ENCODE results near the gene MATCAP1.

MATCAP1 gene

GRCh38 chr16:67183627-67184452, at the start of gene MATCAP1:
Gene MATCAP1, minus strand, starts transcription at chr16:67183963. Its CDS starts 3,353 bp downstream, at chr16:67180610.
- DNase-seq: peak; percentile 97

GRCh38 chr16:67230809-67231660, 47.3 kb upstream of the MATCAP1 start:
- no peak for DNase-seq

DNA sequence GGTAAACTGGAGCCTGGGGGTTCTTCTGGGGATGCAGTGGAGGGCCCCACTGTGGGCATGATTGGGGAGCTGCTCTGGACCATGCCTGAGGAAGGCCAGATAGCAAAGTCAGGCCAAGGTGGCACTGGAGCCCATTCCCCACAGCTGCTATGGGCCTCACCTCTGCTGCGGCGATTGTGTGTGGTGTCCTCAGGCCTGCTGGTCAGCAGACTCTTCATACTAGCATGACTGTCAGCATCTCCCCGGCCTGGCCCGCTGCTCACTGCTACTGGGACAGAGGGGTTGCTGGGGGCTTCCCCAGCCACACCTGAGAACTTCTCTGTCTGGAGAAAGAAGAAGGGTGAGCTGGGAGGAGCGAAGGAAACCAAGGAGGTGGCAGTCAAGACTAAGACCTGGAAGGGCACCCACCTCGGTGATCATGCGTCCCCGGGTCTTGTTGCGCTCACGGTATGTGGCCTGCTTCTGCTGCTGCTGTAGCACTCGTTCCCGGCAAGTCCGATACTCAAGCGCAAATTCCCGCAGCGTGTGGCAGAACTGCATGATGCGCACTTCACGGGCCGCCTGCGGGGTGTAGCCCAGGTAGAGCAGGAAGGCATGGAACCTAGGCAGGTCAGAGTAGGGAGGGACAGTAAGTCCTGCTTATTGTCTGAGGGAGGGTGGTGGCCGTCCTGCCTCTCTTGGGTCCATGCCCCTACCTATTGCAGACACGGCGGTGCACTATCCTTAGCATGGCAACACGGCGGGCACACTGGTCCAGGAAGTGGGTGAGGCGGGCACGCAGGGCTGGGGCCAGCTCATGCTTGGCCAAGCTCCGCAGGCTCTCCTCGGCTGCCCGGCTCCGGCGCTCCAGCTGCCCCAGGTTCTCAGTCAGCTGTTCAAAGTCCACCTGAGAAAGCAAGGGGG, 46.4 kb upstream of the MATCAP1 start:
- no peak for DNase-seq

GRCh38 chr16:67228905-67229304, 45.1 kb upstream of the MATCAP1 start:
- no peak for DNase-seq

DNA sequence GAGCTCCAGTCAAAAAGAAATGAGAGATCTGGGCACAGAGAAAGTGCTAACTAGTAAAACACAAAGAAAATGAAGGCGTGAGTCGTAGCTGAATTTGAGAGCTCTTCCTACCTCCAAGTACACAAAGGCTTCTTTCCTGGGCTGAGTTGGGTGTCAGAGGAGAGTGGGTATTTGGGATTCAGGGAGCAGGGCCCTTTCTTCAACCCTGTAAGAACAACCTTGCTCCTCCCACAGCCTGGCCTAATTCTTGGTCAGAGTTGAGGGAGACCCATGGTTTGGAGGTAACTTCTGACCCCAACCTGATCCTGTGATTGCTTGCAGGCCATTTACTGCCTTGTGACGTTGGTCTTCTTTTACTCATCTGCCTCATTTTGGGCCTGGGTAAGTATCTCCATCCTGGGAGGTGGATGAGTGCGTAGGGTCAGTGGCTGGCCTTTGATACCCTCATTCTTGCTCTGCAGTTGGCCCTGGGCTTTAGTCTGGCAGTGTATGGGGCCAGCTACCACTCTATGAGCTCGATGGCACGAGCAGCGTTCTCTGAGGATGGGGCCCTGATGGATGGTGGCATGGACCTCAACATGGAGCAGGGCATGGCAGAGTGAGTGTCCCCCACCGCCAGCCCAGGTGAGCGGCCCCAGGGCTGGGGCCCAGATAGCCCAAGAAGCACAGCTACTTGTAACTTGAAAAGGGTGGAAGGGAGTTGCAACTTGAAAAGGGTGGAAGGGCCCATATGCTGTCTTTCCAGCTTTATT, 44.4 kb upstream of the MATCAP1 start:
- no peak for DNase-seq

DNA sequence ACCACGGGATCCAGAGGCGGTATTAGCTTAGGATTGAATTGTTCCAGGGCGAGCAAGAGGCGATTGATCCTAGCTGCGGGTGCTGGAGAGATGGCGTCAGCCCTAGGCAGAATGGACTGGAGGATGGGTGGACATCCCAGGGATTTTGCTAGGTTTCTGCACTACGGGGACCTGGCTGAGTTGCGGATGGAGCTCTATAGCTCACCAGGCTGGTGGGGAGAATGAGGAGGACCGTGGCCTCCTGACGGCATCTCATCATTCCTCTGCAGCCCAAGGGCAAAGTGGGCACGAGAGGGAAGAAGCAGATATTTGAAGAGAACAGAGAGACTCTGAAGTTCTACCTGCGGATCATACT, 43.8 kb upstream of the MATCAP1 start:
- no peak for DNase-seq

DNA sequence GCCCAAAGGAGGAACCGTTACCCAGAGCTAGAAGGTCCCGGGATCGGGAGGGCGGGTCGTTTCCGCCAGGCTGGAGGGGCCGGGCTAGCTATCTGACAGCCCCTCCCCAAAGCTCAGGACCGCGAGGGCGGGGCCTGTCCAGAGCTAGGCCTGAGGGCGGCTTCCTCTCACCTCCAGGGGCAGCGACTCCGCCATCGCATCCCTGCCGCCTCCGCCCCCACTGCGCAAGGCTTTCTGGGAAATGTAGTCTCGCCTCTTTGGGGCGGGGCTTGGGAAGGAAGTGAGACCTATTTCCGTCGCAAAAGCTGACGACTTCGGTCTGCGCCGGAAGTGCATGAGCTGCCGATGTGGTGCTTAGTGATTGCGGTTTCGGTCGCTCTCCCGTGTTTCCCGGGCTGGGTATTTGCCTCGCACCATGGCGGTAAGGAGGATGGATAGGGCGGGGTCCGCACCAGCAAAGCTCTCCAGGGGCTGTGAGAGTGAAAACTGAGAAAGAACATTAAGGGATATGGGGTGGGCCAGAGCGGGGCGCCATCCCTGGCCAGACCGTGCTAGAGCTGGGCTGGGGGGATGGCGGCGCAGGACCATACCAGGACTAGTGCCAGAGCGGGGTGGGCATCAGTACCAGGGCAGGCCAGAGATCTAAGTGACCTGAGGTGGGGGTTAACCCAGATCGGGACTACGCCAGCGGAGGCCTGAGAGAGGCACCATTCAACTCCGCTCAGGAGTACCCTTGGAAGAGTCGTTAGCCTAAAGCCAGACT, 43.2 kb upstream of the MATCAP1 start, which contains the start of gene TMEM208:
Gene TMEM208, plus strand, starts transcription at position 327 of the 763 bp plus-strand sequence. Its CDS starts 89 bp downstream, at position 416.
- DNase-seq: peak; percentile 90

- no peak for DNase-seq
Observed at GRCh38 chr16:67226295-67226803, 42.6 kb upstream of the MATCAP1 start.

DNA sequence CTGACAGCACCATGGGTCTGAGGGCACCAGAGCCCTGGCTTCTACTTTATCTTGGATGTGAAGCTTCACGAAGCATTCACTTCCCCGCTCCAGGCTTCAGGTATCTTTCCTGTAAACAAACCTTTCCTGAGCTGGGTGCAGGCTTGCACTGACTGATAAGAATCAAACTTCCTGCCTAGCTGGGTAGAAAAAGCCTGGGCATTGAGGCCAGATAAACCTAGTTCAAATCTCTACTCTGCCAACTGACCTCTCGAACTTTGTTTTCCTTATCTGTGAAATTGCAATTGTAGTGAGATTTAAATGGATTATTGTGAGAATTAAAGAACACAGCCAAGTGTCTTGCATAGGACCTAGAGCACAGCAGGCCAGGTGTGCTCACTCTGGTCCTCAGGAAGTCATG, 40.2 kb upstream of the MATCAP1 start:
- DNase-seq: no peak

DNA sequence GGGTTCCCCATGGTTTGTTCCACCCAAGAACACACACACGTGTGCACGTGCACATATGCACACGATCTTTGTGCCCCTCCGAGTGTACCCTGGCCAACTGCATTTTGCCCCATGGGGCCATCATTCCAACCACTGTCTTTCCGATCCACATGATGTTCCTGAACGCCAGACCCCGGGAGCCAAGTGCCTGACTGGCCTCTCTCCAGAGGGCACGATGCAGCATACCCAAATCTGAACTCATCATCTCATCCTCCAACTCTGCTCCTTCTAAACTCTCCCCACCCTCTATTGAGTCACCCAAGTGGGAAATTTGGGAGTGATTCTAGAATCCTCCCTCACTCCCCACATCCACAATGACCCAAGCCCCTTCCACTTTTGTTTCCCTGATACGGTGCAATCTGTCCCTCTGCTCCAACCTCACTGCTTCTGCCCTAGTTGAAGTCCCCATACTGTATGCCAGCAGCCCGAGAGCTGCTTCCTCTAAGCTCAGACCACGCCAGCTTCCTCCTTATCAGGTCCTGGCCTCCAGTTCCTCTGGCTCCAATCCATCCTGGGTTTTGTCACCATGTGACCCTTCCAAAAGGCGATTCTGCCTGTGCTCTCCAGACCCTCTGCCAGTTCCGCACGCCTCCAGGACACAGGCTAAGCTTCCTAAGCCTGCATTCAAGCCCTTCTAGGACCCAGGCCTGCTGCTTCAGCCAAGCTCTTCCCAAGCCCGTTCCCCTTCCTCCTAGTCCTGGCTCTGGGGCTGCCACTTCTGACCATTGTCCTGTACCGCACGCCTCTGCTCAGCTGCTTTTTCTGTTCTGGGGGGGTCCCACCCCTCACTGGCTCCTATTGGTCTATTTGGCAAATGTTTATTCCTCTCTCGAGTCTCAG, 33.1 kb upstream of the MATCAP1 start:
- peak; percentile 71 for DNase-seq

GRCh38 chr16:67215706-67216105, 31.9 kb upstream of the MATCAP1 start:
- peak; percentile 33 for DNase-seq

DNA sequence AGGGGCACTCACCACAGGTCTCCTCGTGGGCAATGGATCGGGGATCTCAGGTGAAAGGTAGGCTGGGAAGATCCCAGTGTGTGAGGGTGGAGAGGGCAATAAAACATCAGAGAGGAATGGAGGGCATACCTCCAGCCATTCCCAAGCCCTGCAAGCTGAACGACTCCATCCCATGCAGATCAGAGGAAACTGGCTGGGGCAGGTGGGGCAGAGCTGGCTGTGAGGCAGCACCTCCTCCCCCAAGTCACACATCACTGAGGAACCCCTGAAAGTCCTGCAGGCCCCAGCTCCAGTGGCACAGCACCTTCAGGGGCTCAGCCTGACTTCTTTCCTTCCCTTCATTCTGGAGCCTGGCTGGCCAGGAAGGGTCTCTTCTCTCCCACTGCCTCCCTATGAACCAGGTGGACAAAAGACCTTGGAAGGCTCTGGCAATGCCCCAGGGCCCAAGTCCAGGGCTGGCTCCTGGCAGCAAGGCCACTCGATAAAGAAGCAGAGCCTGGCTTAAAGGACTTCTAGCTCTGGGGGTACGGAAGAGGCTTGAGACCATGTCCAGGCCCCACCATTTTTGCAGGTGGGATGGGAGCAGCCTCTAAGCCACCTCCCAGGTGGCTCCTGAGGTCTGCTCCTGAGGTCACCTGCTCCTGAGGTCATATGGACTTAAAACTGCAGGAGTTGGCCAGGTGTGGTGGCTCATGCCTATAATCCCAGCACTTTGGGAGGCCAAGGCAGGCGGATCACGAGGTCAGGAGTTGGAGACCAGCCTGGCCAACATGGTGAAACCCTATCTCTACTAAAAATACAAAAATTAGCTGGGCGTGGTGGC, 29.6 kb upstream of the MATCAP1 start:
- DNase-seq: no peak

GRCh38 chr16:67212766-67213165, 29.0 kb upstream of the MATCAP1 start:
- DNase-seq: no peak

- no peak for DNase-seq
Observed at GRCh38 chr16:67211674-67212073, 27.9 kb upstream of the MATCAP1 start.

GRCh38 chr16:67210069-67210937, 26.5 kb upstream of the MATCAP1 start:
- no peak for DNase-seq

GRCh38 chr16:67209565-67209964, 25.8 kb upstream of the MATCAP1 start:
- DNase-seq: no peak

- no peak for DNase-seq
Observed at GRCh38 chr16:67208154-67208896, 24.6 kb upstream of the MATCAP1 start.
